ENCODE measurements around the gene SSTR3. TPM values are rescaled to one million over a fixed set of nuclear protein-coding genes. Genes with fewer than 3 reads are reported as not detected.

SSTR3 gene
- total and polyA plus RNA-seq, 2 of the 13 experiments (the other 11 are each of a cell fraction or from before 2014, with no cell fraction given), result 0.08 to 0.64 TPM

GRCh38 chr22:37164505-37164887 lies 47.8 kb downstream of the SSTR3 start (continued):
- TF ChIP-seq, protein P1, sequence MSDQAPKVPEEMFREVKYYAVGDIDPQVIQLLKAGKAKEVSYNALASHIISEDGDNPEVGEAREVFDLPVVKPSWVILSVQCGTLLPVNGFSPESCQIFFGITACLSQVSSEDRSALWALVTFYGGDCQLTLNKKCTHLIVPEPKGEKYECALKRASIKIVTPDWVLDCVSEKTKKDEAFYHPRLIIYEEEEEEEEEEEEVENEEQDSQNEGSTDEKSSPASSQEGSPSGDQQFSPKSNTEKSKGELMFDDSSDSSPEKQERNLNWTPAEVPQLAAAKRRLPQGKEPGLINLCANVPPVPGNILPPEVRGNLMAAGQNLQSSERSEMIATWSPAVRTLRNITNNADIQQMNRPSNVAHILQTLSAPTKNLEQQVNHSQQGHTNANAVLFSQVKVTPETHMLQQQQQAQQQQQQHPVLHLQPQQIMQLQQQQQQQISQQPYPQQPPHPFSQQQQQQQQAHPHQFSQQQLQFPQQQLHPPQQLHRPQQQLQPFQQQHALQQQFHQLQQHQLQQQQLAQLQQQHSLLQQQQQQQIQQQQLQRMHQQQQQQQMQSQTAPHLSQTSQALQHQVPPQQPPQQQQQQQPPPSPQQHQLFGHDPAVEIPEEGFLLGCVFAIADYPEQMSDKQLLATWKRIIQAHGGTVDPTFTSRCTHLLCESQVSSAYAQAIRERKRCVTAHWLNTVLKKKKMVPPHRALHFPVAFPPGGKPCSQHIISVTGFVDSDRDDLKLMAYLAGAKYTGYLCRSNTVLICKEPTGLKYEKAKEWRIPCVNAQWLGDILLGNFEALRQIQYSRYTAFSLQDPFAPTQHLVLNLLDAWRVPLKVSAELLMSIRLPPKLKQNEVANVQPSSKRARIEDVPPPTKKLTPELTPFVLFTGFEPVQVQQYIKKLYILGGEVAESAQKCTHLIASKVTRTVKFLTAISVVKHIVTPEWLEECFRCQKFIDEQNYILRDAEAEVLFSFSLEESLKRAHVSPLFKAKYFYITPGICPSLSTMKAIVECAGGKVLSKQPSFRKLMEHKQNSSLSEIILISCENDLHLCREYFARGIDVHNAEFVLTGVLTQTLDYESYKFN (CRISPR knock-in tag; conservative IDR thresholded peaks at IDR 0.05), result no peak
- TF ChIP-seq ZGPAT (CRISPR knock-in tag; IDR thresholded peaks at IDR 0.05) (no peak), FOXK1 (CRISPR knock-in tag; IDR thresholded peaks at IDR 0.05; ENCODE audit: borderline replicate concordance, low read depth) (no peak)

DNA sequence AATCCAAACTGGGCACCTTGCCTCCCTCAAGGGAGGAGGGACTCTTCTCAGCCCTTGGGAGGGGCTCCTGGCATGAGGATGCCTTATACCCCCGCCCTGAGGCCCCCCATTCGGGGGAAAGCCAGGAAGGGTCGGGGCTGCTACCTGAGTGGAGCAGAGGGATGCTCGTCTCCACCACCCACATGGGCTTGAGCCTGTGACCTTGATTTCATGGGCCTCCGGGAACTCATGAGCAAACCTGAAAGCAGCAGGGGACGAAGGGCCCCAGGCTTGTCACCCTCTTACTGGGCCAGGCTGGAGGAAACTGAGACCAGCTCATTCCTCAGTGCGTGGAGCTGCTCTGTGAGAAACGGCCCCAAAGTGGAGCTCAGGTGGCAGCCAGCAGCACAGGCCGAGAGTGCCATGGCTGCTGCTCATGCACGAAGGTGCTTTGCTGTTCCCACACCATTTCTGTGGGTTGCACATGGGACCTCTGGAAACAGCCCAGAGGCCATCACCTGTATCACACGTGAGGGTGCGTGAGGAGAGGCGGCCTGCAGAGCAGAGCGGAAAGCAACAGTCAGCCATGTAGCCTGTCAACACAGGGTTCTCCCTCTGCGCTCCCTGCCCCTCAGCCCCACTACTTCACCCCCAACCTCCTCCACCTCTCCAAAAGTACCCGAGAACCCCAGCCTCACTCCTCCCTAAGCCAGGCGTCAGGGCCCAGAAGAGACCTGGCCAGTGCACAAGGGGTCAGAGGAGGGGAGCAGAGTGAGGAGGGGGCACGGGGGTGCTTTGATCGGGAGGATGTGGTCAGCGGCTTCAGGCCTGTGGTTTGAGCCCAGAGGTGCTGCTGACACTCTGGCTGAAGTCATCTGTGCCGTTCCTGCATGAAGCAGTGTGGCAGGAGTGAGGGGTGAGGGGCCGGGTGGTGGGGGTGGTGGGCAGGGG lies 48.4 kb downstream of the SSTR3 start:
- in situ Hi-C loops (cut with HindIII; ENCODE audit: extremely low pct_ligation_motif_present, low pct_unique_long_range_greater_than_20kb), result loop anchor here (5.0 kb wide), 1 partner anchor 33 kb away; no protein-coding TSS in a partner anchor

More for the DNA sequence above, 48.4 kb downstream of the SSTR3 start:
- POLR2A ChIA-PET, result interaction anchor here (1.0 kb wide), 1 partner anchor 36 kb away, joined by 3 read pairs; no protein-coding TSS in a partner anchor
- FAIRE-seq, result no peak
- Histone ChIP-seq H3K79me2 (ENCODE audit: insufficient read depth, low read length) (no peaks in the 10 kb centered on the region), H3K36me3 (replicated peaks in 1 of 2; ENCODE audit: control insufficient read depth in 1 of 2, insufficient read depth in 2 of 2, low read length in 2 of 2) (no peaks in the 10 kb centered on the region), H3K9me3 (ENCODE audit: low read length) (no peaks in the 10 kb centered on the region), H3K4me1 (ENCODE audit: insufficient read depth, low read length) (peaks cover 42% of the 10 kb centered on the region), H3K27ac (ENCODE audit: extremely low read length, insufficient read depth, low read length) (no peak overlapping the region), H3K9ac (ENCODE audit: insufficient read depth, low read depth, low read length) (no peak overlapping the region), H3K4me2 (ENCODE audit: low read depth, low read length) (no peak overlapping the region), H3K4me3 (replicated peaks in 1 of 3; ENCODE audit: insufficient read depth in 1 of 3, low read depth in 2 of 3, low read length in 3 of 3) (no peak overlapping the region), H4K20me1 (ENCODE audit: insufficient read depth, low read length) (no peaks in the 10 kb centered on the region), H2AFZ (ENCODE audit: low read length) (no peak overlapping the region), H3K27me3 (ENCODE audit: control insufficient read depth in 1 of 2, insufficient read depth in 2 of 2, low read length in 2 of 2) (peaks cover 6 to 18% of the 10 kb centered on the region in 2 experiments; a peak in 3 of 5 replicates)
- no TSS peak for BruUV-seq (replicated peaks)
- TF ChIP-seq, protein P2, sequence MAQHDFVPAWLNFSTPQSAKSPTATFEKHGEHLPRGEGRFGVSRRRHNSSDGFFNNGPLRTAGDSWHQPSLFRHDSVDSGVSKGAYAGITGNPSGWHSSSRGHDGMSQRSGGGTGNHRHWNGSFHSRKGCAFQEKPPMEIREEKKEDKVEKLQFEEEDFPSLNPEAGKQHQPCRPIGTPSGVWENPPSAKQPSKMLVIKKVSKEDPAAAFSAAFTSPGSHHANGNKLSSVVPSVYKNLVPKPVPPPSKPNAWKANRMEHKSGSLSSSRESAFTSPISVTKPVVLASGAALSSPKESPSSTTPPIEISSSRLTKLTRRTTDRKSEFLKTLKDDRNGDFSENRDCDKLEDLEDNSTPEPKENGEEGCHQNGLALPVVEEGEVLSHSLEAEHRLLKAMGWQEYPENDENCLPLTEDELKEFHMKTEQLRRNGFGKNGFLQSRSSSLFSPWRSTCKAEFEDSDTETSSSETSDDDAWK (CRISPR knock-in tag; IDR thresholded peaks at IDR 0.05), result no peak
- TF ChIP-seq ZNF496 (CRISPR knock-in tag; IDR thresholded peaks at IDR 0.05; ENCODE audit: insufficient replicate concordance) (no peak), ZMAT3 (CRISPR knock-in tag; conservative IDR thresholded peaks at IDR 0.05) (no peak), ZFX (CRISPR knock-in tag; IDR thresholded peaks at IDR 0.05; ENCODE audit: low read depth) (no peak), PRDM4 (CRISPR knock-in tag; IDR thresholded peaks at IDR 0.05; ENCODE audit: borderline replicate concordance) (no peak), GABPB1 (CRISPR knock-in tag; IDR thresholded peaks at IDR 0.05) (no peak), TP53 (CRISPR knock-in tag; conservative IDR thresholded peaks at IDR 0.05) (no peak), MEF2D (CRISPR knock-in tag; IDR thresholded peaks at IDR 0.05) (no peak)
- no peak for DNase-seq (ENCODE audit: low spot score)
- no peak for ATAC-seq
- CTCF ChIA-PET (ENCODE audit: low intra/inter-chr PET ratio, low total read pairs), result interaction anchor here (1.7 kb wide), 1 partner anchor 35 kb away, joined by 5 read pairs; no protein-coding TSS in a partner anchor
- 41% methylated on average over 14 of the region's 22 CpGs for WGBS (ENCODE audit: low lambda C conversion rate)
- intact Hi-C loops (cut with micrococcal nuclease; ENCODE audit: unreplicated experiment), result no loop called here
